Mesothelial cell of epicardium (in vitro differentiated cells): Measurements from ENCODE around the gene LSMEM2. TPM values are rescaled to one million over a fixed set of nuclear protein-coding genes. Genes with fewer than 3 reads are reported as not detected.
A peak's percentile ranks its signal among the peaks of the same experiment; 100 is the strongest.

Experiments used
- DNase-seq, 2 experiments: peaks; one replicate each; pipeline ENCODE4 v3.0.0; 2021; ENCODE audit warnings: low spot score in 2 of 2; ENCODE audit not compliant: unreplicated experiment in 2 of 2
- H3K27ac Mint-ChIP-seq: 2 replicates; pipeline ENCODE4 v1.8.0; 2021; ENCODE audit warnings: mixed read lengths
- H3K27me3 Mint-ChIP-seq: 2 replicates; pipeline ENCODE4 v1.8.0; 2021; ENCODE audit warnings: low read depth, mixed read lengths
- H3K36me3 Mint-ChIP-seq: 2 replicates; pipeline ENCODE4 v1.8.0; 2021; ENCODE audit warnings: mixed read lengths
- H3K4me1 Mint-ChIP-seq: 2 replicates; pipeline ENCODE4 v1.8.0; 2021; ENCODE audit warnings: mixed read lengths
- H3K4me3 Mint-ChIP-seq: 2 replicates; pipeline ENCODE4 v1.8.0; 2021; ENCODE audit warnings: mild to moderate bottlenecking, moderate library complexity, mixed read lengths
- H3K9me3 Mint-ChIP-seq: 2 replicates; pipeline ENCODE4 v1.8.0; 2021; ENCODE audit warnings: mixed read lengths
- CTCF ChIP-seq: fragments of 200-600 bp; sonication (generic); IDR thresholded peaks from one replicate; pipeline ENCODE4 v1.5.0; 2021; ENCODE audit warnings: antibody characterized with exemption; ENCODE audit not compliant: unreplicated experiment
- total RNA-seq: library from RNA; stranded (reverse); gene quantifications from 3 replicates; pipeline ENCODE4 v1.2.1, GENCODE V29; 2021

The LSMEM2 gene
- total RNA-seq: 0.38 to 0.51 TPM (median 0.50 TPM) in 3 replicates

- Mint-ChIP-seq H3K4me3 (no peak within 1 kb of the TSS), H3K27me3 (peaks cover 23% of the 10 kb centered on the region), H3K27ac (no peak within 1 kb of the TSS), H3K9me3 (no peaks in the 10 kb centered on the region), H3K36me3 (peaks cover 13% of the 10 kb centered on the region), H3K4me1 (peaks cover 4% of the 10 kb centered on the region)
- DNase-seq: no peak
- no peak for TF ChIP-seq CTCF
Observed at GRCh38 chr3:50278880-50279224, at the start of gene LSMEM2. Gene LSMEM2, plus strand, starts transcription at chr3:50279087. Its CDS starts 27 bp downstream, at chr3:50279114.

DNA sequence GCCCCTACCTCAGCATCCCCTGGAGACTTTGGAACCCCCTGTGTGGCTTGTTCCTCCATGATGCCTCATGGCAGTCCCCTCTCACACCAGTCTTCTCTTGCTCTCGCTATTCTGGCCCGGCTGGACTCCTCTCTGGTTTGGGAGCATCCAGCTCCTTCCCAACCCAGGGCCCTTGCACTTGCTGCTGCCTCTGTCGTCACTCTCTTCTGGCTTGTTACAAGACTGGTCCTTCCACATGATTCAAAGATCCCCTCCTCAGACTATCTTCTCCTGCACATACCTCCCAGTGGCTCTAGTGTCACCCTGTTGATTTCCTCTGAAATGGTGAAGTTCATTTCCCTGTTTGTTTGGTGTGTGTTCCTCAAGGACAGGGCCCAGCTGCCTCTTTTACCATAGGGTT lies 49.4 kb upstream of the LSMEM2 start:
- no peak for DNase-seq
- Mint-ChIP-seq H3K27me3 (peaks cover 7% of the 10 kb centered on the region), H3K27ac (no peak overlapping the region), H3K4me3 (no peak overlapping the region), H3K4me1 (peaks cover 33% of the 10 kb centered on the region), H3K36me3 (no peaks in the 10 kb centered on the region), H3K9me3 (no peaks in the 10 kb centered on the region)
- no peak for TF ChIP-seq CTCF

DNA sequence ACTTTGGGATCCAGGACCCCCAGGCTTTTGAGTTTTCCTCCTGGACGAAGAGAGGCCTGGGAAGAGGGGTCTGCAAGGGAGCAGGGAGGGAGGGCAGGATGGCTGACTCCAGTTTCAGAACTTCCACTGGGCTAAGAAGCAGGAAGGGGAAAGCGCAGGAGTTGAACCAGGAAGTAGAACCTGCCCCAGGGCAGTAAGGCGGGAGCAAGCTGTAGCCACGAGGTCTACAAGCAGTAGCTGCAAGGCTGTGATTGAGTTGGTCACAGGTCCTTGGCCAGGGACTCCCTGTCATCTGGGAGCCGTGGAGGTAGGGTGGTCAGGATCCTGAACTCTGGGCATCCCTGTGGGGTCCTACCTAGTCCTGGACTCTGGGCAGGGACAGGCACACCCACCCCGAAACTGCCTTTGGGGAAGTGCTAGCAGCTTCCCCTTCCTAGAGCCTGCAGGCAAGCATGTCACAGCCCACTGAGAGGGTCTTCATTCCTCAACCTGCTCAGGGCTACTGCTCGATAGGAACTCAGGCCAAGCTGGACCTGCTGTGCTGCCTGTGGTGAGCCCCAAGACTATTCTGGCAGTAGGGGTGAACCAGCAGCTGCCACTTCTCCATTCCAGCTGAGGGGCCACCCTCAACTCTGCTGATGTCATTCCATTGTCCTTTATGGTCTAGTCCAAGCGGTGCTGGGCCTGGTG lies 48.6 kb upstream of the LSMEM2 start:
- Mint-ChIP-seq H3K27me3 (peaks cover 2% of the 10 kb centered on the region), H3K4me1 (peaks cover 33% of the 10 kb centered on the region), H3K9me3 (no peaks in the 10 kb centered on the region), H3K36me3 (no peaks in the 10 kb centered on the region), H3K4me3 (no peak overlapping the region), H3K27ac (no peak overlapping the region)
- DNase-seq: no peak
- no peak for TF ChIP-seq CTCF

DNA sequence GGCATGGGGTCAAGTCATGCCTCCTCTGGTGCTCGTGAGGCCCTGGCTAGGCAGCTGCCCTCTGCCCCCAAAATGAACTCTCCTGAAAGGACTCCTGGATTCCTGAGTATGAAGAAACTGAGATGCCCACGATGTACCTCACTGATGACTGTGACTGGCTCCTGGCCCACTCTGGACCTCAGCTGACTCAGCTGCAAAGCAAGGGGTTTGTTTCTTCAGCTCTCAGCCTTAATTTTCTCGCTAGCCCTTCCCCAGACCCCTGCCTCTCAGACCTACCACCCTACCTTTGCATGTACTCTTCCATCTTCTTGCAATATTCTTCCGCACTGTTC lies 48.1 kb upstream of the LSMEM2 start:
- H3K27me3 Mint-ChIP-seq: no peaks in the 10 kb centered on the region
- H3K36me3 Mint-ChIP-seq: no peaks in the 10 kb centered on the region
- peaks cover 37% of the 10 kb centered on the region for H3K4me1 Mint-ChIP-seq
- no peak for TF ChIP-seq CTCF
- no peaks in the 10 kb centered on the region for H3K9me3 Mint-ChIP-seq
- no peak overlapping the region for H3K4me3 Mint-ChIP-seq
- DNase-seq: no peak
- no peak overlapping the region for H3K27ac Mint-ChIP-seq

- Mint-ChIP-seq H3K27me3 (no peaks in the 10 kb centered on the region), H3K36me3 (no peaks in the 10 kb centered on the region), H3K4me3 (no peak overlapping the region), H3K27ac (no peak overlapping the region), H3K4me1 (peaks cover 33% of the 10 kb centered on the region), H3K9me3 (no peaks in the 10 kb centered on the region)
- no peak for DNase-seq
- no peak for TF ChIP-seq CTCF
Observed at GRCh38 chr3:50231581-50231980, 47.3 kb upstream of the LSMEM2 start.

DNA sequence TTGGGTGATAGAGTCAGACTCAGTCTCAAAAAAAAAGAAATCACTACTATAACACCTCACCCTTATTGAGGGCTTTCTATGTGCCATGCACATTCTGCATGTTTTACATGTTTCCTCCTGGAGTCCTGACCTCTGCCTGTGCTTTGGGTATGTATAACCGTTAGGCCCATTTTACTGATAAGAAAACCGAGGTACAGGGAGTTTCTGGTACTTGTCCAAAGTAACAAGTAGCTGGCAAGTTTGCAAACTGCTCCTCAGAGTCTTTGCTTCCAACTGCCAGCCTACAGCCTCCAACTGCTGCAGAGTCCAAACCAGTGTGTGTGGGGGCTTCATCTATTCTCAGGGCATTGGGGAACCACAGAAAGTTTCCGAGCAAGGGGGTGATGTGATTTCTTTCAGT lies 46.6 kb upstream of the LSMEM2 start:
- Mint-ChIP-seq H3K4me1 (peaks cover 32% of the 10 kb centered on the region), H3K36me3 (no peaks in the 10 kb centered on the region), H3K27me3 (no peaks in the 10 kb centered on the region), H3K9me3 (no peaks in the 10 kb centered on the region), H3K27ac (peak overlapping the region; percentile 12), H3K4me3 (no peak overlapping the region)
- DNase-seq: no peak
- TF ChIP-seq CTCF: no peak
